Measurements from ENCODE around the gene NDFIP2. TPM values are rescaled to one million over a fixed set of nuclear protein-coding genes. Genes with fewer than 3 reads are reported as not detected.

NDFIP2 gene
- total RNA-seq, 1 experiment from 2014 or later = 29.6 TPM

- TF ChIP-seq POLR2AphosphoS5 (IDR thresholded peaks at IDR 0.05; ENCODE audit: low read depth, low read length) (no peak), CTCF (IDR thresholded peaks at IDR 0.05) (peak; percentile 40; the same call in 1 of the 2 replicates)
- DNase-seq (ENCODE audit: low read depth, low spot score) (no peak), ATAC-seq (no peak)
- Histone ChIP-seq H3K27ac (ENCODE audit: low read length) (no peak overlapping the region; the same call in 1 of the 2 replicates), H3K27me3 (ENCODE audit: control insufficient read depth, insufficient read depth, low read length) (no peaks in the 10 kb centered on the region), H3K36me3 (ENCODE audit: control insufficient read depth, insufficient read depth, low read length) (no peaks in the 10 kb centered on the region; the same call in 1 of the 2 replicates), H3K4me1 (ENCODE audit: control insufficient read depth, insufficient read depth, low read length) (peaks cover 6% of the 10 kb centered on the region; the same call in 1 of the 2 replicates), H3K9me3 (ENCODE audit: control insufficient read depth, insufficient read depth, low read depth, low read length) (no peaks in the 10 kb centered on the region), H3K4me3 (ENCODE audit: low read depth in 2 of 2, low read length in 2 of 2) (no peak overlapping the region)
- BruUV-seq (replicated peaks) = no TSS peak
- intact Hi-C loops (cut with micrococcal nuclease; ENCODE audit: unreplicated experiment) (no loop called here), in situ Hi-C loops (cut with HindIII; ENCODE audit: low pct_unique_long_range_greater_than_20kb, low sequenced_read_pairs) (no loop called here)
- POLR2A ChIA-PET = no interaction called here
- CTCF ChIA-PET = no interaction called here
Measured at GRCh38 chr13:79548902-79549301, 67.9 kb downstream of the NDFIP2 start.

- Histone ChIP-seq H3K27ac (ENCODE audit: low read length) (peak overlapping the region; percentile 65; the same call in 1 of the 2 replicates), H3K4me3 (ENCODE audit: low read depth in 2 of 2, low read length in 2 of 2) (no peak overlapping the region), H3K27me3 (ENCODE audit: control insufficient read depth, insufficient read depth, low read length) (no peaks in the 10 kb centered on the region), H3K9me3 (ENCODE audit: control insufficient read depth, insufficient read depth, low read depth, low read length) (no peaks in the 10 kb centered on the region), H3K36me3 (ENCODE audit: control insufficient read depth, insufficient read depth, low read length) (no peaks in the 10 kb centered on the region; the same call in 1 of the 2 replicates), H3K4me1 (ENCODE audit: control insufficient read depth, insufficient read depth, low read length) (peaks cover 6% of the 10 kb centered on the region; the same call in 1 of the 2 replicates)
- 0 out of 2 replicates have a peak, but pooled peaks have one; percentile 45 for ATAC-seq
- TF ChIP-seq TCF7L2 (IDR thresholded peaks at IDR 0.05; ENCODE audit: low read depth, low read length) = no peak
- TF ChIP-seq REST (IDR thresholded peaks at IDR 0.05; ENCODE audit: insufficient read depth in 1 of 2, low read depth in 2 of 2, low read length in 1 of 2) = no peak
- no peak for TF ChIP-seq CTCF (IDR thresholded peaks at IDR 0.05)
- no peak for TF ChIP-seq SIN3A (IDR thresholded peaks at IDR 0.05; ENCODE audit: borderline replicate concordance, insufficient read depth, low read depth, low read length)
- no peak for TF ChIP-seq POLR2AphosphoS5 (IDR thresholded peaks at IDR 0.05; ENCODE audit: low read depth, low read length)
- in situ Hi-C loops (cut with HindIII; ENCODE audit: low pct_unique_long_range_greater_than_20kb, low sequenced_read_pairs) (no loop called here), intact Hi-C loops (cut with micrococcal nuclease; ENCODE audit: unreplicated experiment) (no loop called here)
- BruUV-seq (replicated peaks) = no TSS peak
- no peak for DNase-seq (ENCODE audit: low read depth, low spot score)
- CTCF ChIA-PET = no interaction called here
- POLR2A ChIA-PET = no interaction called here
Measured at GRCh38 chr13:79549355-79550106, 68.6 kb downstream of the NDFIP2 start.

Data from Panc1 (cell line).